Measurements from ENCODE around the gene MEIS1. TPM values are rescaled to one million over a fixed set of nuclear protein-coding genes. Genes with fewer than 3 reads are reported as not detected.

Gene MEIS1
- total and polyA plus RNA-seq, 2 experiments from 2014 or later = 115 to 121 TPM

DNA sequence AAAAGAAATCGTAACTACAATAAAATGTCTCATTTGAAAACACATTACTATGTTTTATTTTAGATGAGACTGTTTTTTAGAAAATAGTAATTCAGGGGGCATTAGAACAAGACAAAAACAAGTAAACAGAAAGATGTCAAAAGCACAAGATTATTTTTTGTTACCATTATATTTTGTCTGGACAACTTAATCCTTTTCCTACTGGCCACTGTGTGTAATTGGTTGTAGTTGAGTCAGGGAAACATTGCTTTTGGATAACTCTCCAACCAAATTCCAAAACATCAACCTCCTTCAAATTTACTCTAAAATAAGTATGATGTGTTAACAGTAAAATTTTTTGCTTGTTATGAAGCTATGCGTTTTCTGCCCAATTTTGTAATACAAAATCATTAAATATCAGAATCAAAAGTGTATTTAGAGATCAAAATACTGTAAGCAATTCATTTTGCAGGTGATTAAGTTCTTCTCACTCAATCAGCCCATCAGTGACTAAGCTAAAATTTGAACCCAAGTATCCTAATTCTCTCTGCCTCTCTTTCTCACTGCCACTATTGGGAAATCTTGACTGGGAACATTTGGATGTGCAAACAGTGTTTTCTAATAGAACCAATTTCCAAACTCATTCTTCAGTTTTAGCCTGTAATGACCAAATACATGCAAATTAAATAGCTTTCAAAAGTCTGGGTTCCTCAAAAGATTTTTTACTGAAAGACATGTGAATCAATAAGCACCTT is 11.4 kb upstream of the MEIS1 start:
- no peak for DNase-seq (ENCODE audit: low read depth in 1 of 2, low spot score in 1 of 2)
- H3K36me3 ChIP-seq = no peaks in the 10 kb centered on the region
- no peaks in the 10 kb centered on the region for H3K9me3 ChIP-seq (ENCODE audit: low read depth)
- H3K4me3 ChIP-seq = no peak overlapping the region
- TF ChIP-seq CTCF (IDR thresholded peaks at IDR 0.05; ENCODE audit: low read depth, low read length) = no peak
- H3K27me3 ChIP-seq = no peaks in the 10 kb centered on the region
- no peak overlapping the region for H3K27ac ChIP-seq
- peaks cover 13% of the 10 kb centered on the region for H3K4me1 ChIP-seq (ENCODE audit: low read depth)

- Histone ChIP-seq H3K27ac (no peak overlapping the region), H3K4me3 (peak overlapping the region; percentile 58), H3K36me3 (no peaks in the 10 kb centered on the region), H3K4me1 (ENCODE audit: low read depth) (peaks cover 34% of the 10 kb centered on the region), H3K27me3 (no peaks in the 10 kb centered on the region), H3K9me3 (ENCODE audit: low read depth) (no peaks in the 10 kb centered on the region)
- TF ChIP-seq CTCF (IDR thresholded peaks at IDR 0.05; ENCODE audit: low read depth, low read length) = no peak
- DNase-seq (ENCODE audit: low read depth in 1 of 2, low spot score in 1 of 2) = peak in 1 of 2 donors; percentile 61
Measured at GRCh38 chr2:66426244-66427111, 8.4 kb upstream of the MEIS1 start.

DNA sequence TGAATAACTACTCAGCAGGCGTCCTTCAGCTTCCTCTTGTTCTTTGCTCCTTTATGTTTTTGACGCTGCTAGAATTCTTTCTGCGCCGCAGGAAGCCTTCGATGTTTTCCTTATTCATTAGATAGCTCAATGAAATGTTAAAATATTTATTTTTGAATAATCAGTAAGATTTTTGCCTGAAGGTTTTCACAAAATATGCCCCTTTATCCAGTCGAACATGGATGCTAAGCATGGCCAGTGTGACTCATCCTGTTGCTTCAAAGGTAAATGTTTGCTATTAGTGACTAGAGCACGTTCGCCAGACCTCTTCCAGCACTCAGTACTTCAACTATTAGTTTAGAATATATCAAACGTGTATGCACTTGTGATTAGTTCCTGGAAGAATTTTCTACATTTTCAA is 7.6 kb upstream of the MEIS1 start:
- Histone ChIP-seq H3K27me3 (no peaks in the 10 kb centered on the region), H3K4me1 (ENCODE audit: low read depth) (peaks cover 34% of the 10 kb centered on the region), H3K27ac (no peak overlapping the region), H3K9me3 (ENCODE audit: low read depth) (no peaks in the 10 kb centered on the region), H3K36me3 (no peaks in the 10 kb centered on the region), H3K4me3 (peak overlapping the region; percentile 58)
- DNase-seq (ENCODE audit: low read depth in 1 of 2, low spot score in 1 of 2) = no peak
- no peak for TF ChIP-seq CTCF (IDR thresholded peaks at IDR 0.05; ENCODE audit: low read depth, low read length)

DNA sequence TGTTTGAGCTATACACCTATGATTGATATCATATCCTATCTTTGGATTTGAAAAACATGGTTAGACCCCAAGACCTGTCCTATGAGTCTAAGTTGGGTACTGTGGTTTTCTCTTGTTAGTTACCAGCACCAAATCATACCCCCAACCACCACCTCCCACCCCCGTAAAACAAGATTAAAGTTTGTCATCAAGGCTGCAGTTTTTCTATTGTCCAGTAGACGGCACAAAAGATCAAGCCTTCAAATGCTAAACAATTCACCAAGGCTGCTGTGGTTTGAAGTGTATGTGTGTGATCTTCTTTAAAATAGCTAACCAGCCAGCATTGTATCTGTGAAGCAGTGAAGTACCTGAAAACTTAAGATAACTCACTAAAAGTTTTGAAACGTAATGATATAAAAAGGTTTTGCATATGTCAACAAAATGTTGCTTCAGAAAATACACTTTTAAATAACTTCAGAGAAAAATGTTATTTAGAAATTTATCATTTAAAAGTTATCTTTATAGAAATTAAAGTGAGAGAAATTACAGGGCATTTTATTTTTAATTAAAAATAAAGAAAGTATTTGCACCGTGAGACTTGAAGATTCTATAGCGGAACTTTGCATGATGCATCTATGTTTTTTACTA is 5.8 kb upstream of the MEIS1 start:
- Histone ChIP-seq H3K4me3 (peak overlapping the region; percentile 10), H3K36me3 (no peaks in the 10 kb centered on the region), H3K27me3 (no peaks in the 10 kb centered on the region), H3K9me3 (ENCODE audit: low read depth) (no peaks in the 10 kb centered on the region), H3K4me1 (ENCODE audit: low read depth) (peaks cover 34% of the 10 kb centered on the region), H3K27ac (peak overlapping the region; percentile 99)
- peak; percentile 78 to 80 for DNase-seq (ENCODE audit: low read depth in 1 of 2, low spot score in 1 of 2)
- peak; percentile 93 for TF ChIP-seq CTCF (IDR thresholded peaks at IDR 0.05; ENCODE audit: low read depth, low read length)

- Histone ChIP-seq H3K36me3 (no peaks in the 10 kb centered on the region), H3K4me1 (ENCODE audit: low read depth) (peaks cover 34% of the 10 kb centered on the region), H3K9me3 (ENCODE audit: low read depth) (no peaks in the 10 kb centered on the region), H3K27ac (peak overlapping the region; percentile 99), H3K27me3 (no peaks in the 10 kb centered on the region), H3K4me3 (peak overlapping the region; percentile 94)
- no peak for TF ChIP-seq CTCF (IDR thresholded peaks at IDR 0.05; ENCODE audit: low read depth, low read length)
- no peak for DNase-seq (ENCODE audit: low read depth in 1 of 2, low spot score in 1 of 2)
Measured at GRCh38 chr2:66429693-66430504, 5.0 kb upstream of the MEIS1 start.
